ENCODE results near the gene SLC29A1.

SLC29A1 gene

DNA sequence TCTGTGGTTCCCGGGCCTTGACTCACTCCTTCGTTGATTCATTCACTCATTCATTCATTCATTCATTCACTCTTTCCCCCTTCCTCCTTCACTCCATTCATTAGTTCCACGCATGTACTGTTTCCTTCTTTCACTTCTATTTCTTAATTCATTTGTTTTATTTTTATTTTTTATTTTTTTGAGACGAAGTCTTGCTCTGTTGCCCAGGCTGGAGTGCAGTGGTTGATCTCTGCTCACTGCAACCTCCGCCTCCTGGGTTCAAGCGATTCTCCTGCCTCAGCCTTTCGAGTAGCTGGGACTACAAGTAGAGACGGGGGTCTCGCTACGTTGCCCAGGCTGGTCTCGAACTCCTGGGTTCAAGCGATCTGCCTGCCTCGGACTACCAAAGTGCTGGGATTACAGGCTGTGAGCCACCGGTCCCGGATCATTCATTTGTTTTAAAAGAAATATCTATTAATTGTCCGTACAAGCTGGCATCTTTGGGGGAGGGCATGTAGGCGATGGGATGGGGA lies 42.4 kb downstream of the SLC29A1 start:
- no peak overlapping the region for H3K4me3 ChIP-seq (ENCODE audit: low read length in 2 of 2)
- WGBS, 2 donors (ENCODE audit: extremely low coverage in 2 of 2, insufficient read length in 2 of 2, insufficient replicate concordance in 1 of 2) = no CpG with 5 or more reads among the region's 17 CpGs
- no peak overlapping the region for H3K23ac ChIP-seq (ENCODE audit: low read depth, low read length, poor library complexity)
- no peak overlapping the region for H3K4ac ChIP-seq (ENCODE audit: low read length)
- no peak overlapping the region for H3K14ac ChIP-seq (ENCODE audit: low read length)
- H3K9me3 ChIP-seq (replicated peaks in 1 of 2; ENCODE audit: control insufficient read depth in 2 of 2, insufficient read depth in 1 of 2, low read depth in 1 of 2, low read length in 2 of 2) = no peaks in the 10 kb centered on the region
- no peak overlapping the region for H2BK5ac ChIP-seq (ENCODE audit: low read length)
- no peak overlapping the region for H3K4me2 ChIP-seq (ENCODE audit: insufficient read depth, low read length, poor library complexity, severe bottlenecking)
- H3K27ac ChIP-seq (replicated peaks; ENCODE audit: low read length) = no peak overlapping the region
- no peak for DNase-seq (ENCODE audit: low spot score)
- no peak overlapping the region for H3K9ac ChIP-seq (ENCODE audit: low read depth, low read length, poor library complexity)
- H2AK5ac ChIP-seq (ENCODE audit: low read depth, low read length) = peak overlapping the region; percentile 82
- H3K27me3 ChIP-seq (ENCODE audit: control insufficient read depth in 3 of 3, insufficient read depth in 3 of 3, low read depth in 1 of 3, low read length in 3 of 3) = no peaks in the 10 kb centered on the region
- H4K91ac ChIP-seq (ENCODE audit: low read depth, low read length, poor library complexity) = no peak overlapping the region
- peaks cover 2% of the 10 kb centered on the region for H3K79me1 ChIP-seq (ENCODE audit: low read depth, low read length)
- no peak overlapping the region for H4K8ac ChIP-seq (ENCODE audit: low read depth, low read length)
- H2BK120ac ChIP-seq (ENCODE audit: low read depth, low read length) = no peak overlapping the region
- no peak overlapping the region for H3K18ac ChIP-seq (ENCODE audit: low read length)
- no peak overlapping the region for H2BK15ac ChIP-seq (ENCODE audit: low read length)
- peaks cover 35 to 48% of the 10 kb centered on the region in 2 donors for H3K4me1 ChIP-seq (ENCODE audit: control insufficient read depth in 2 of 2, insufficient read depth in 1 of 2, low read depth in 1 of 2, low read length in 2 of 2)
- no peak overlapping the region for H2BK12ac ChIP-seq (ENCODE audit: low read length)
- peaks cover 2 to 23% of the 10 kb centered on the region in 2 donors for H3K36me3 ChIP-seq (replicated peaks in 1 of 2; ENCODE audit: control insufficient read depth in 2 of 2, insufficient read depth in 2 of 2, low read length in 2 of 2)
- H2AFZ ChIP-seq (ENCODE audit: low read length) = peak overlapping the region; percentile 90

DNA sequence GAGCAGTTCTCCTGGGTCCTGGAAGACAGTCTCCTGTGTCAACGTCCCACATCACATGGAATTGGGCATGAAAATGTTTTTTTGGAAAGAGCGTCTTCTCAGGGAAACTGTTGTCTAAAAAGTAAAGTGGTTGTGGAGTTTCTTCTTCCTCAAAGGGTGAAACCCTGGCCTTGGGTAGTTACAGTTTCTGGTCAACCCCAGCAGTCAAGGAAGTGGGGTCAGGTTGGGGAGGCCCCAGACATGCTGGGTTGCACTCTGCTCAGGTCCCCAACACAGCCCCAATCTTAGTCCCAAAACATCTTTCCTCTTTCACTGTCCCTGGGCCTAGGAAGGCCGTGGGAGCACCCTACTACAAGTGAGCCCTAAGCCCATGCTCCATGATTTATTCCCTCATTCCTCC lies 43.0 kb downstream of the SLC29A1 start:
- no peaks in the 10 kb centered on the region for H3K9me3 ChIP-seq (replicated peaks in 1 of 2; ENCODE audit: control insufficient read depth in 2 of 2, insufficient read depth in 1 of 2, low read depth in 1 of 2, low read length in 2 of 2)
- no peak overlapping the region for H3K4ac ChIP-seq (ENCODE audit: low read length)
- H3K79me1 ChIP-seq (ENCODE audit: low read depth, low read length) = peaks cover 2% of the 10 kb centered on the region
- no peak overlapping the region for H2BK120ac ChIP-seq (ENCODE audit: low read depth, low read length)
- H3K23ac ChIP-seq (ENCODE audit: low read depth, low read length, poor library complexity) = no peak overlapping the region
- H2AK5ac ChIP-seq (ENCODE audit: low read depth, low read length) = peak overlapping the region; percentile 82
- peaks cover 36 to 52% of the 10 kb centered on the region in 2 donors for H3K4me1 ChIP-seq (ENCODE audit: control insufficient read depth in 2 of 2, insufficient read depth in 1 of 2, low read depth in 1 of 2, low read length in 2 of 2)
- H4K8ac ChIP-seq (ENCODE audit: low read depth, low read length) = no peak overlapping the region
- no peak overlapping the region for H2BK15ac ChIP-seq (ENCODE audit: low read length)
- no peak for DNase-seq (ENCODE audit: low spot score)
- H2BK5ac ChIP-seq (ENCODE audit: low read length) = no peak overlapping the region
- no peak overlapping the region for H3K4me3 ChIP-seq (ENCODE audit: low read length in 2 of 2)
- H3K27me3 ChIP-seq (ENCODE audit: control insufficient read depth in 3 of 3, insufficient read depth in 3 of 3, low read depth in 1 of 3, low read length in 3 of 3) = no peaks in the 10 kb centered on the region
- H3K18ac ChIP-seq (ENCODE audit: low read length) = no peak overlapping the region
- no peak overlapping the region for H4K91ac ChIP-seq (ENCODE audit: low read depth, low read length, poor library complexity)
- H2AFZ ChIP-seq (ENCODE audit: low read length) = no peak overlapping the region
- no peak overlapping the region for H2BK12ac ChIP-seq (ENCODE audit: low read length)
- no peak overlapping the region for H3K9ac ChIP-seq (ENCODE audit: low read depth, low read length, poor library complexity)
- no CpG with 5 or more reads among the region's 3 CpGs for WGBS, 2 donors (ENCODE audit: extremely low coverage in 2 of 2, insufficient read length in 2 of 2, insufficient replicate concordance in 1 of 2)
- peaks cover 2 to 18% of the 10 kb centered on the region in 2 donors for H3K36me3 ChIP-seq (replicated peaks in 1 of 2; ENCODE audit: control insufficient read depth in 2 of 2, insufficient read depth in 2 of 2, low read length in 2 of 2)
- H3K27ac ChIP-seq (replicated peaks; ENCODE audit: low read length) = no peak overlapping the region
- no peak overlapping the region for H3K4me2 ChIP-seq (ENCODE audit: insufficient read depth, low read length, poor library complexity, severe bottlenecking)
- no peak overlapping the region for H3K14ac ChIP-seq (ENCODE audit: low read length)

DNA sequence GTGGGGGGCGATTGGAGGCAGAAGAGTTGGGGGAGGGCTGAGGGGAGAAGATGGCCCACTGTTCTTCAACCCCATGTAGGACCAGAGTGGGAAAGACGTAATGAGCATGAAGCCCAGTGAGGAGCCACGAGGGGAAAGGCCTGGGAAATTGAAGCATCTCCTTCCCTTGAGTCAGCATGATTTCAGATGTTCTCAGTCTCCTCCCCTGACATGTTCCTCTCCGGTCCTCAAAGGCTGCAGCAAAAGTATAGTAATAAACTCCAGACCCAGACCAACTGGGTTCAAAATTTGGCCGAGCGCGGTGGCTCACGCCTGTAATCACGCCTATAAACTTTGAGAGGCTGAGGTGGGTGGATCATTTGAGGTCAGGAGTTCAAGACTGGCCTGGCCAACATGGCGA lies 43.9 kb downstream of the SLC29A1 start:
- Histone ChIP-seq H3K27ac (replicated peaks; ENCODE audit: low read length) (no peak overlapping the region), H2AFZ (ENCODE audit: low read length) (no peak overlapping the region), H2BK120ac (ENCODE audit: low read depth, low read length) (no peak overlapping the region), H3K23ac (ENCODE audit: low read depth, low read length, poor library complexity) (no peak overlapping the region), H3K79me1 (ENCODE audit: low read depth, low read length) (peaks cover 2% of the 10 kb centered on the region), H3K9me3 (replicated peaks in 1 of 2; ENCODE audit: control insufficient read depth in 2 of 2, insufficient read depth in 1 of 2, low read depth in 1 of 2, low read length in 2 of 2) (no peaks in the 10 kb centered on the region), H3K9ac (ENCODE audit: low read depth, low read length, poor library complexity) (no peak overlapping the region), H3K14ac (ENCODE audit: low read length) (no peak overlapping the region), H2BK15ac (ENCODE audit: low read length) (no peak overlapping the region), H3K18ac (ENCODE audit: low read length) (no peak overlapping the region), H3K4me3 (ENCODE audit: low read length in 2 of 2) (no peak overlapping the region), H3K36me3 (replicated peaks in 1 of 2; ENCODE audit: control insufficient read depth in 2 of 2, insufficient read depth in 2 of 2, low read length in 2 of 2) (peaks cover 0 to 9% of the 10 kb centered on the region in 2 donors), H4K8ac (ENCODE audit: low read depth, low read length) (no peak overlapping the region), H2BK5ac (ENCODE audit: low read length) (no peak overlapping the region), H3K4me1 (ENCODE audit: control insufficient read depth in 2 of 2, insufficient read depth in 1 of 2, low read depth in 1 of 2, low read length in 2 of 2) (peaks cover 43 to 58% of the 10 kb centered on the region in 2 donors), H2BK12ac (ENCODE audit: low read length) (no peak overlapping the region), H2AK5ac (ENCODE audit: low read depth, low read length) (no peak overlapping the region), H3K4ac (ENCODE audit: low read length) (no peak overlapping the region), H4K91ac (ENCODE audit: low read depth, low read length, poor library complexity) (no peak overlapping the region), H3K4me2 (ENCODE audit: insufficient read depth, low read length, poor library complexity, severe bottlenecking) (no peak overlapping the region), H3K27me3 (ENCODE audit: control insufficient read depth in 3 of 3, insufficient read depth in 3 of 3, low read depth in 1 of 3, low read length in 3 of 3) (no peaks in the 10 kb centered on the region)
- no CpG with 5 or more reads among the region's 10 CpGs for WGBS, 2 donors (ENCODE audit: extremely low coverage in 2 of 2, insufficient read length in 2 of 2, insufficient replicate concordance in 1 of 2)
- DNase-seq (ENCODE audit: low spot score) = no peak

DNA sequence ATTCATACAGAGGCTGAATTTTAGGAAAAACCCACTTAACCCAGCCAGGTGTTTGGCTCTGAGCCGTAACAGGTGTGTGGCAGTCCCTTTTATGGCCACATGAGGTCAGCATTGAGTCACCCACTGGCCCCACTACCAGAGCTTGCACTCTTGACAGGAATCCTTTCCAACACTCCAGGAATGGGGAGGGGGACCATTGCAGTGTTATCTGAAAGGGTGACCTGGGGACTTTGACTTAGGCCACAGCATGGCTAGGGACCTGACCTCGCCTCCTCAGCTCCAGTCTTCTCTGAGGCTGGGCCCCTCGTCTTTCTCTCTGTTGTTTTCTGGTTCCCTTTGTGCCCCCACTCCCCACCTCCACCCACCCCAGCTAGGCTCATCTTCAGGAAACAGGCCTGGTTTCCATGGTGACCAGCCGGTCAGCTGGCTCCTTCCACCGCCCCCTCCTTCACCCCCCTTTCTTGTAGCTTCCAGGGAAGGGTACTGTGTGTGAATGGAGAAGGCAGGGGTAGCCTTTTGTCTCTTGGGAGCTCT lies 44.8 kb downstream of the SLC29A1 start:
- Histone ChIP-seq H4K91ac (ENCODE audit: low read depth, low read length, poor library complexity) (no peak overlapping the region), H2AFZ (ENCODE audit: low read length) (peak overlapping the region; percentile 72), H2BK120ac (ENCODE audit: low read depth, low read length) (no peak overlapping the region), H2AK5ac (ENCODE audit: low read depth, low read length) (no peak overlapping the region), H3K27ac (replicated peaks; ENCODE audit: low read length) (peak overlapping the region; percentile 61), H3K4me3 (ENCODE audit: low read length in 2 of 2) (peak overlapping the region in 1 of 2 donors; percentile 5), H4K8ac (ENCODE audit: low read depth, low read length) (no peak overlapping the region), H3K27me3 (ENCODE audit: control insufficient read depth in 3 of 3, insufficient read depth in 3 of 3, low read depth in 1 of 3, low read length in 3 of 3) (peaks cover 0 to 2% (median 0%) of the 10 kb centered on the region in 3 experiments), H3K14ac (ENCODE audit: low read length) (no peak overlapping the region), H3K4me1 (ENCODE audit: control insufficient read depth in 2 of 2, insufficient read depth in 1 of 2, low read depth in 1 of 2, low read length in 2 of 2) (peaks cover 44 to 54% of the 10 kb centered on the region in 2 donors), H3K9ac (ENCODE audit: low read depth, low read length, poor library complexity) (no peak overlapping the region), H3K23ac (ENCODE audit: low read depth, low read length, poor library complexity) (no peak overlapping the region), H2BK5ac (ENCODE audit: low read length) (peak overlapping the region; percentile 3), H3K36me3 (replicated peaks in 1 of 2; ENCODE audit: control insufficient read depth in 2 of 2, insufficient read depth in 2 of 2, low read length in 2 of 2) (peaks cover 2 to 6% of the 10 kb centered on the region in 2 donors), H3K18ac (ENCODE audit: low read length) (no peak overlapping the region), H3K4me2 (ENCODE audit: insufficient read depth, low read length, poor library complexity, severe bottlenecking) (peak overlapping the region; percentile 41), H2BK15ac (ENCODE audit: low read length) (no peak overlapping the region), H2BK12ac (ENCODE audit: low read length) (no peak overlapping the region), H3K79me1 (ENCODE audit: low read depth, low read length) (peaks cover 2% of the 10 kb centered on the region), H3K4ac (ENCODE audit: low read length) (no peak overlapping the region), H3K9me3 (replicated peaks in 1 of 2; ENCODE audit: control insufficient read depth in 2 of 2, insufficient read depth in 1 of 2, low read depth in 1 of 2, low read length in 2 of 2) (no peaks in the 10 kb centered on the region)
- DNase-seq (ENCODE audit: low spot score) = peak; percentile 86
- WGBS, 2 donors (ENCODE audit: extremely low coverage in 2 of 2, insufficient read length in 2 of 2, insufficient replicate concordance in 1 of 2) = no CpG with 5 or more reads among the region's 5 CpGs

Measured in neuronal stem cell (in vitro differentiated cells).